ENCODE data around the gene PTRH1. TPM values are rescaled to one million over a fixed set of nuclear protein-coding genes. Genes with fewer than 3 reads are reported as not detected.
A peak's percentile ranks its signal among the peaks of the same experiment; 100 is the strongest.

PTRH1 gene
- total RNA-seq, 4 donors from 2014 or later: 16.9 to 38.6 (median 26.3) TPM

- no peak overlapping the region for H3K27ac ChIP-seq
- no peaks in the 10 kb centered on the region for H3K9me3 ChIP-seq
- DNase-seq (no peak), ATAC-seq (no peak)
- in situ Hi-C loops (cut with MboI; ENCODE audit: low sequenced_read_pairs in 4 of 4): no loop called here
- H3K4me3 ChIP-seq: no peak overlapping the region
- H3K27me3 ChIP-seq: no peaks in the 10 kb centered on the region
- H3K36me3 ChIP-seq: no peaks in the 10 kb centered on the region
- no peak for TF ChIP-seq CTCF (IDR thresholded peaks at IDR 0.05 in 4 of 5, conservative IDR thresholded peaks at IDR 0.05 in 1 of 5)
- no peak for TF ChIP-seq POLR2A (IDR thresholded peaks at IDR 0.05)
- peaks cover 6 to 8% of the 10 kb centered on the region in 2 donors for H3K4me1 ChIP-seq
- intact Hi-C loops (cut with DNase I; ENCODE audit: low total_unique reads): no loop called here
These were observed 24.7 kb downstream of the PTRH1 start for GRCh38 chr9:127690735-127691134.

DNA sequence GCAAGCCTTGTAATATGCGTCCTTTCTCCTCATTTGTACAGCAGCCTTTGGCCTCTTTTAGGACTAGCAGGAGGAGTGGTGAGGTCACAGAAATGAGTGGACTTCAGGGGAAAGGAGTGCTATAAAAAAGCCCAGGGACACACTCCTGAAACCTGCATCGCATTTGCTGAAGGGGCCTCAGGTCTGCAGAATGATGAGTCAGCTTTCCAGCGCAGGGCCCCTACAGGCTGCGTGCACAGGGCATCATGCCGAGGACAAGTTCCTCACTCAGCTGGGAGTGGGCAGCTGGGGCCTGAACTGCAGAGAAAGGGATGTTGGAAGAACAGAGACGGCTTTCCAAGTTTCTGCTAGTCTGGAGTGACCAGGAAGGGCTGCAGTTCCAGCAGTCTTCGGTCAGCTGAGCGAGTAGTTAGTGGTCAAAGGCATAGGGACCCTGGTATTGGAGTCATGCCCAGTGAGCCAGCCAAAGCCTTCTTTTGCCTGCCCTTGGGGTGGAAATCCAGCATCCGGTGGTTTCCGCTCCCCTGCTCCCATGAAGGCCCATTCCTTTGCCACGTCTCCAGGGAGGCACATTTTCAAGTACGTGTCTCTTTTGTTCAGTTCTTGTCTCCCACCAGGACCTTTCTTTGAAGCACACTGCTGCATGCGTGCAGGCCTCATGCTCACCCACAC, 26.0 kb downstream of the PTRH1 start:
- DNase-seq (no peak), ATAC-seq (no peak)
- H3K9me3 ChIP-seq: no peaks in the 10 kb centered on the region
- no peak overlapping the region for H3K27ac ChIP-seq
- H3K36me3 ChIP-seq: no peaks in the 10 kb centered on the region
- no peaks in the 10 kb centered on the region for H3K27me3 ChIP-seq
- in situ Hi-C loops (cut with MboI; ENCODE audit: low sequenced_read_pairs in 4 of 4): no loop called here
- peaks cover 6 to 8% of the 10 kb centered on the region in 2 donors for H3K4me1 ChIP-seq
- intact Hi-C loops (cut with DNase I; ENCODE audit: low total_unique reads): no loop called here
- no peak overlapping the region for H3K4me3 ChIP-seq
- TF ChIP-seq POLR2A (IDR thresholded peaks at IDR 0.05) (no peak), CTCF (IDR thresholded peaks at IDR 0.05 in 4 of 5, conservative IDR thresholded peaks at IDR 0.05 in 1 of 5) (no peak)

DNA sequence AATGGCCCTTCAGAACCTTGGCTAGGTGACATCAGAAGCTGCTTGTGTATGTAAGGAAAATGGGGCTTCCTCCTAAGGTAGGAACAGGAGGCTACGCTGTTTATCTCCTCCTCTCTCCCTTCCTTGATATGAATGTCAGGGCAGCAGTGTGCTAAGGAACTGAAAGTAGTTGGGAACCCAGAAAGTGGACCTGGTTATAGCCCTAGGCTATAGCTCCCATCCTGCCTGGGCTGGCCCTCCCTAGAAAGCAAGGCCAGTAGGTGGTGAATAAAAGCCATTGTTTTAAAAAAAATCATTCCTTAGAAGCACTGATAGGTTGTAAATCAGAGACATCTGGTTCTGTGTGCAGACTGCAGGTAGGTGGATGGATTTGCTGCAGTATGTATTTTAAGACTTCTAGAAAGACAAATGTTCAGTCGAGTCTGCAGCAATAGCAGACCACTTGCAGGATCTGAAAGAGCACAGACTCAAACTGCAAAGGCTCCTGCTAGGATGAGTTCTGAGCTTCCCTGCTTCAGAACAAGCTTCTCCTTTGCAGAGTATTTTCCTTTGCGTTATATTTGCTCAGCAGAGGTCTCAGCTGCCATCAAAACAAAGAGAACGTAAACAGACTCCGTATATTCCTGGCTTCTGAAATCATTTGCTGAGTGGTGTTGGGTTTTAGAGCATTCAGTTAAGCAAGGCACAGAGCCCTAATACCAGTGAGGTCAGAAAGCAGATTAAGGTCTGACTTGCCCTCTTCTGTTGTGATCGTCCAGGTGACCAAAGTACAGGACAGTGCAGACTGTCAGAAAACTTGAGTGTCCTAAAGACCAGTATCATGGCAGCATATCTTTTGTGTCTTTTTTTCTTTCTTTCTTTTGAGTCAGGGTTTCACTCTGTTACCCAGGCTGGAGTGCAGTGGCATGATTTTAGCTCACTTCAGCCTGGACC, 28.7 kb downstream of the PTRH1 start:
- H3K27me3 ChIP-seq: no peaks in the 10 kb centered on the region
- intact Hi-C loops (cut with DNase I; ENCODE audit: low total_unique reads) (no loop called here), in situ Hi-C loops (cut with MboI; ENCODE audit: low sequenced_read_pairs in 4 of 4) (no loop called here)
- no peaks in the 10 kb centered on the region for H3K36me3 ChIP-seq
- DNase-seq (no peak), ATAC-seq (no peak)
- no peaks in the 10 kb centered on the region for H3K9me3 ChIP-seq
- H3K4me3 ChIP-seq: no peak overlapping the region
- TF ChIP-seq POLR2A (IDR thresholded peaks at IDR 0.05) (no peak), CTCF (IDR thresholded peaks at IDR 0.05 in 4 of 5, conservative IDR thresholded peaks at IDR 0.05 in 1 of 5) (no peak)
- peaks cover 18 to 26% of the 10 kb centered on the region in 2 donors for H3K4me1 ChIP-seq
- H3K27ac ChIP-seq: peak overlapping the region; percentile 2 to 61 (median 32)

DNA sequence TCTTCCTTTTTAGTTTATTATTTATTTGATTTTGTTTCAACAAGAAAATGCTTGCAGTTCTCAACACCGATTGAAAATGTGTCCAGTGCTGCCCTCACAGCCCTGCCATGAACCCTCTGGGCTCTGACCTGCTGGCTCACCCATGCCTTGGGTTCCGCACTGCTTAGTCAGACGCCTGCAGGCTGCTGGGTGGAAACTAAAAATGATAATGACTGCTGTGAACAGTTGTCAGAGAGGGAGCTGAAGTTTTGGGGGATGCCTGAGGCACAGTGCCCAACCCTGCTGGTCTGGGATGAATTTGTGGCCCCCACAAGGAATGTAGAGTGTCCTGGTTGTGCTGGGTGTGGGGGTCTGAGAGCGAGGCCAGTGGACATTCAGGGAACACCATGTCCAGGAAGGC, 30.9 kb downstream of the PTRH1 start:
- H3K4me1 ChIP-seq: peaks cover 18 to 26% of the 10 kb centered on the region in 2 donors
- no peak for DNase-seq
- in situ Hi-C loops (cut with MboI; ENCODE audit: low sequenced_read_pairs in 4 of 4) (no loop called here), intact Hi-C loops (cut with DNase I; ENCODE audit: low total_unique reads) (loop anchor here (5.0 kb wide), 1 partner anchor 72 kb away; the partner anchor contains the start of gene STXBP1)
- H3K27me3 ChIP-seq: no peaks in the 10 kb centered on the region
- no peak overlapping the region for H3K27ac ChIP-seq
- peaks cover 0 to 8% of the 10 kb centered on the region in 2 donors for H3K36me3 ChIP-seq
- H3K4me3 ChIP-seq: no peak overlapping the region
- H3K9me3 ChIP-seq: no peaks in the 10 kb centered on the region
- ATAC-seq: no peak
- no peak for TF ChIP-seq CTCF (IDR thresholded peaks at IDR 0.05 in 4 of 5, conservative IDR thresholded peaks at IDR 0.05 in 1 of 5)
- TF ChIP-seq POLR2A (IDR thresholded peaks at IDR 0.05): no peak
